ENCODE measurements around the gene NOXA1. TPM values are rescaled to one million over a fixed set of nuclear protein-coding genes. Genes with fewer than 3 reads are reported as not detected.

NOXA1 gene
- total RNA-seq, 2 donors from 2014 or later: 0.94 to 3.4 TPM

- Histone ChIP-seq H3K4me1 (no peaks in the 10 kb centered on the region), H3K4me3 (no peak overlapping the region), H3K27me3 (no peaks in the 10 kb centered on the region), H3K27ac (no peak overlapping the region), H3K36me3 (no peaks in the 10 kb centered on the region), H3K9me3 (no peaks in the 10 kb centered on the region)
- no peak for DNase-seq (ENCODE audit: low spot score)
- no peak for TF ChIP-seq CTCF (IDR thresholded peaks at IDR 0.05)
Measured at GRCh38 chr9:137396634-137397367, 26.4 kb upstream of the NOXA1 start.

GRCh38 chr9:137397675-137398423 is 25.3 kb upstream of the NOXA1 start:
- Histone ChIP-seq H3K27me3 (no peaks in the 10 kb centered on the region), H3K27ac (no peak overlapping the region), H3K4me1 (no peaks in the 10 kb centered on the region), H3K9me3 (no peaks in the 10 kb centered on the region), H3K36me3 (no peaks in the 10 kb centered on the region), H3K4me3 (no peak overlapping the region)
- no peak for TF ChIP-seq CTCF (IDR thresholded peaks at IDR 0.05)
- no peak for DNase-seq (ENCODE audit: low spot score)

GRCh38 chr9:137398561-137399468 is 24.4 kb upstream of the NOXA1 start:
- no peaks in the 10 kb centered on the region for H3K27me3 ChIP-seq
- no peaks in the 10 kb centered on the region for H3K4me1 ChIP-seq
- no peaks in the 10 kb centered on the region for H3K9me3 ChIP-seq
- no peak for TF ChIP-seq CTCF (IDR thresholded peaks at IDR 0.05)
- H3K4me3 ChIP-seq: no peak overlapping the region
- no peak for DNase-seq (ENCODE audit: low spot score)
- H3K27ac ChIP-seq: no peak overlapping the region
- H3K36me3 ChIP-seq: no peaks in the 10 kb centered on the region

- DNase-seq (ENCODE audit: low spot score): no peak
- Histone ChIP-seq H3K4me1 (peaks cover 0 to 19% of the 10 kb centered on the region in 2 donors), H3K27ac (no peak overlapping the region), H3K27me3 (no peaks in the 10 kb centered on the region), H3K9me3 (no peaks in the 10 kb centered on the region), H3K4me3 (no peak overlapping the region), H3K36me3 (no peaks in the 10 kb centered on the region)
- no peak for TF ChIP-seq CTCF (IDR thresholded peaks at IDR 0.05)
Measured at GRCh38 chr9:137402746-137403145, 20.4 kb upstream of the NOXA1 start.

GRCh38 chr9:137403269-137403668 is 19.9 kb upstream of the NOXA1 start:
- Histone ChIP-seq H3K36me3 (no peaks in the 10 kb centered on the region), H3K4me1 (peaks cover 0 to 23% of the 10 kb centered on the region in 2 donors), H3K9me3 (no peaks in the 10 kb centered on the region), H3K27me3 (no peaks in the 10 kb centered on the region), H3K4me3 (no peak overlapping the region), H3K27ac (no peak overlapping the region)
- no peak for TF ChIP-seq CTCF (IDR thresholded peaks at IDR 0.05)
- no peak for DNase-seq (ENCODE audit: low spot score)
